ENCODE results near the gene ALG2.

ALG2 gene

DNA sequence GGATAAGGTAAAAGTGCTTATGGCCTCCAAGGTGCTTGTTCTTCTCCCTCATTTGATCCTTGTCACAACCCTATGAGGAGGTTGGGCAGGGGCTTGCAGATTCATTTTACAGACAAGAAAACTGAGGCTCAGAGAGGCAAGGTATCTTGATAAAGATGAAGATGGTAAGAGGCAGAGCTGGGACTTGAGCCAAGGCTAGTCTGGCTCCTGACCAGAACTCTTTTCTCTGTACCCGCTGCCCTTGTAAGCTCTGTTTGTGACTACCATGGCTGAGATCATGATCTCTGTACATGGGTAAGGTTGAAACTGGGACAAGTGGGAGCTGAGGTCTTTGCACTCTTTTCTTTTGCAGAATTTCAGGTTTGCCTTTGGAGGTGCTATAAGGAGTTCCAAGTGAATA is 33.9 kb upstream of the ALG2 start:
- intact Hi-C loops (cut with DNase I; ENCODE audit: low total_unique reads), result no loop called here
- Histone ChIP-seq H3K36me3 (no peaks in the 10 kb centered on the region), H3K27me3 (no peaks in the 10 kb centered on the region), H3K4me1 (peaks cover 0 to 16% (median 5%) of the 10 kb centered on the region in 4 donors), H3K9me3 (no peaks in the 10 kb centered on the region), H3K27ac (no peak overlapping the region), H3K4me3 (no peak overlapping the region)
- TF ChIP-seq, protein P1, sequence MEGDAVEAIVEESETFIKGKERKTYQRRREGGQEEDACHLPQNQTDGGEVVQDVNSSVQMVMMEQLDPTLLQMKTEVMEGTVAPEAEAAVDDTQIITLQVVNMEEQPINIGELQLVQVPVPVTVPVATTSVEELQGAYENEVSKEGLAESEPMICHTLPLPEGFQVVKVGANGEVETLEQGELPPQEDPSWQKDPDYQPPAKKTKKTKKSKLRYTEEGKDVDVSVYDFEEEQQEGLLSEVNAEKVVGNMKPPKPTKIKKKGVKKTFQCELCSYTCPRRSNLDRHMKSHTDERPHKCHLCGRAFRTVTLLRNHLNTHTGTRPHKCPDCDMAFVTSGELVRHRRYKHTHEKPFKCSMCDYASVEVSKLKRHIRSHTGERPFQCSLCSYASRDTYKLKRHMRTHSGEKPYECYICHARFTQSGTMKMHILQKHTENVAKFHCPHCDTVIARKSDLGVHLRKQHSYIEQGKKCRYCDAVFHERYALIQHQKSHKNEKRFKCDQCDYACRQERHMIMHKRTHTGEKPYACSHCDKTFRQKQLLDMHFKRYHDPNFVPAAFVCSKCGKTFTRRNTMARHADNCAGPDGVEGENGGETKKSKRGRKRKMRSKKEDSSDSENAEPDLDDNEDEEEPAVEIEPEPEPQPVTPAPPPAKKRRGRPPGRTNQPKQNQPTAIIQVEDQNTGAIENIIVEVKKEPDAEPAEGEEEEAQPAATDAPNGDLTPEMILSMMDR (IDR thresholded peaks at IDR 0.05), result no peak
- DNase-seq, result no peak

DNA sequence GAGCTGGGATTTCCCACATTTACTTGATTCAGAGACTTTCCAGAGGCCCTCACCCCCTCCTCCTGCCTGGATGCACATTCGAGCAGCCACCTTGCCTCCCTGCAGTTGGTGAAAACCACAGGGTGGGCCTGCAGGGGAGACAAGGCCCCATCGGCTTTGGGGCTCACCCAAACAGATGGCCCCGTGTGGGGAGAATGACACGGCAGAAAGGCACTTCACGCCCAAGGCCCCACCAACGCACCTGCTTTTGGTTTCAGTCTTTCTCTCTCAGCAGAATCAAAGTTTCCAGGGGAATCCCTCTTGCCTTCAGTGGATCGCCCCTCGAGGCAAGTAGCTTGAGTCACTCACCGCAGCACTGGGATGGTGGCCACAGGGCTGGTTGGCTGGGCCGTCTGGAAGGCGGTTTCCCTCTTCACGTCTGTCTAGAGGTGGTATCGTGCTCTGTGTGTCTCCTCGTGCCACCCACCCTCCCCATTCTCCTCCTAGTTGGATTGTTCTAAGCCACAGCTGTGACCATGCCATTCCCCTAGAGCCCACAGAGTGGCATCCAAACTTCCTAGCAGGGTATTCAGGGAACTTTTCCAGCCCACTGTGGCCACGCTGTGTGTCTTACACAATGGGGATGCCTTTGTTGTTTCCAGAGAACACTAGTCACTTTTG is 32.2 kb upstream of the ALG2 start:
- Histone ChIP-seq H3K9me3 (no peaks in the 10 kb centered on the region), H3K27ac (no peak overlapping the region), H3K36me3 (no peaks in the 10 kb centered on the region), H3K4me1 (peaks cover 0 to 2% (median 0%) of the 10 kb centered on the region in 4 donors), H3K4me3 (no peak overlapping the region), H3K27me3 (no peaks in the 10 kb centered on the region)
- DNase-seq, result no peak
- intact Hi-C loops (cut with DNase I; ENCODE audit: low total_unique reads), result no loop called here
- TF ChIP-seq, protein P1 (IDR thresholded peaks at IDR 0.05), result no peak

DNA sequence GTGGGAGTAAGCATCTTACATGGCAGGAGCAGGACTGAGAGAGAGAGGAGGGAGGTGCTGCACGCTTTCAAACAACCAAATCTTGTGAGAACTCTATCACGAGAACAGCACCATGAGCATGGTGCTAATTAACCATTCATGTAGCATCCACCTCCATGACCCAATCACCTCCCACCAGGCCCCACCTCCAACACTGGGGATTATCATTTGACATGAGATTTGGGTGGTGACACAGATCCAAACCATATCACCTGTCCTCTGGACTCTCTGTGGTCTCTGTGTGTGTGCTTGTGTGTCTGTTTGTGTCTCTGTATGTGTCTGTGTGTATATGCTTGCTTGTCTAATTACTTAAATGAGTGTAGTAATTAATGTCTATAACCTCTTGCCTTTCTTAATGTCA is 31.4 kb upstream of the ALG2 start:
- TF ChIP-seq, protein P1 (IDR thresholded peaks at IDR 0.05), result no peak
- Histone ChIP-seq H3K4me1 (no peaks in the 10 kb centered on the region), H3K36me3 (no peaks in the 10 kb centered on the region), H3K4me3 (no peak overlapping the region), H3K27me3 (no peaks in the 10 kb centered on the region), H3K9me3 (no peaks in the 10 kb centered on the region), H3K27ac (no peak overlapping the region)
- DNase-seq, result no peak
- intact Hi-C loops (cut with DNase I; ENCODE audit: low total_unique reads), result no loop called here

DNA sequence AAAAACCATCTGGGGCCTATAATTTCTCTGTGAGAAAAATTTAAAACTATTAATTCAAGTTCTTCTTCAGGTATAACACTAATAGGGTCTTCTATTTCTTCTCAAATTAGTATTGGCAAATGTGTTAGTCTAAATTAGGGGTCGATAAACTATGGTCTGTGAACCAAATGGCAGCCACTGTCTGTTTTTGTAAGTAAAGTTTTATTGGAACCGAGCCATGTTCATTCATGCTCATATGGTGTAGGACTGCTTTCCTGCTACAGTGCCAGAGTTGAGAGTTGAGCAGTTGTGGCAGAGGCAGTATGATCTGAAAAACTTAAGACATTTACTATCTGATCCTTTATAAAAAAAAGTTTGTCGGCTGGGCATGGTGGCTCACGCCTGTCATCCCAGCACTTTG is 29.4 kb upstream of the ALG2 start:
- no peaks in the 10 kb centered on the region for H3K27me3 ChIP-seq
- no peak overlapping the region for H3K27ac ChIP-seq
- intact Hi-C loops (cut with DNase I; ENCODE audit: low total_unique reads), result no loop called here
- no peak overlapping the region for H3K4me3 ChIP-seq
- no peaks in the 10 kb centered on the region for H3K36me3 ChIP-seq
- no peaks in the 10 kb centered on the region for H3K4me1 ChIP-seq
- DNase-seq, result no peak
- TF ChIP-seq, protein P1 (IDR thresholded peaks at IDR 0.05), result no peak
- H3K9me3 ChIP-seq, result no peaks in the 10 kb centered on the region

DNA sequence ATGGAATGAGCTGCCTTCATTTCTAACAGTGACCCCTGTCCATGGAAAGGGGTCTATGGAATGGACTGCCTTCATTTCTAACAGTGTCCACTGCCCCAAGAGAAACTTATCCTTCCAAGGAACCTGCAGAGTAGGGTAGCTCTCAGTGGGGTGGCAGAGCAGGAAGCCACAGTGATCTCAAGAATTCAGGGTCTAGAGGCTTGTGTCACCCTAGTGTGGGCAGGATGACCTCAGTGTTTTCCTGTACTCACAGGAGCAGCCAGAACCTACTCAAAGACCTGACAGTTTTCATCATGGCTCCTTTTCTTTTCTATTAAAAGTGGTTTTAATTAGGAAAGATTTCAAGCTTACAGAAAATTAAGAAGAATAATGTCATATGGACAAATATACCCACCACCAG is 27.9 kb upstream of the ALG2 start:
- H3K4me3 ChIP-seq, result no peak overlapping the region
- no peaks in the 10 kb centered on the region for H3K9me3 ChIP-seq
- TF ChIP-seq, protein P1 (IDR thresholded peaks at IDR 0.05), result no peak
- H3K36me3 ChIP-seq, result no peaks in the 10 kb centered on the region
- no peak overlapping the region for H3K27ac ChIP-seq
- DNase-seq, result no peak
- H3K27me3 ChIP-seq, result no peaks in the 10 kb centered on the region
- H3K4me1 ChIP-seq, result no peaks in the 10 kb centered on the region
- intact Hi-C loops (cut with DNase I; ENCODE audit: low total_unique reads), result no loop called here

Measured in tibial artery (tissue), 4 donors.